ENCODE results near the gene PRKCA.
A peak's percentile ranks its signal among the peaks of the same experiment; 100 is the strongest.

PRKCA gene

DNA sequence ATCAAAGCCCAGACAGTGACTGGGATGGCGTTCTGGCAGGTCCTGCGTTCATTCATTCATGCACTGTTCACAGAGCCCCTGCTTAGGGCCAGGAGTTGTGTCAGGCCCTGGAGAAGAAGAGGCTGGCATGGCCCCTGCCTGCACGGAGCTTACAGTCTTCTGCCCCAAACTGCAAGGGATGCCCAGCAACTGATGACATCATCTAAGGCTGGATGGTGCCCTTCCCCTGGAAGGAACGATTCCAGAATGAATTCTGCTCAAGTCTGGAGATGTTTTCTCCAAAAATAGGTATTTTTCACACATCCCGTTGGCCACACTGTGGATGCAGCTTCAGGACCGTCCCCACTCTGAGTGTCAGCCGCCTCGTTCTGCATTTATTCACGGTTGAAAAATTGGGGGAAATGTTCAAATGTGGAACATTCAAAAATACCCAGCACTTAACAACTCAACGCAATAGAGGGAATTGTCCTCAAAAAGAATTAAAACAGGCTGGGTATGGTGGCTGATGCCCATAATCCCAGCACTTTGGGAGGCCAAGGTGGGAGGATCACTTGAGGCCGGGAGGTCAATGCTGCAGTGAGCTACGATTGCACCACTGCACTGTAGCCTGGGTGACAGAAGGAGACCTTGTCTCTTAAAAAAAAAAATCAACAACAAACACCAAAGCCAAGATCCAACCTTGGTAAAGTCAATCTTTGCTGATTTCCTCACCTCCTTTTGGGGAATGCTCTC is 508.7 kb downstream of the PRKCA start:
- Mint-ChIP-seq H3K27me3 (ENCODE audit: low read depth) (peaks cover 4% of the 10 kb centered on the region), H3K4me1 (ENCODE audit: low read depth) (peaks cover 6% of the 10 kb centered on the region), H3K27ac (no peak overlapping the region), H3K36me3 (ENCODE audit: low read depth) (peaks cover 5% of the 10 kb centered on the region), H3K4me3 (no peak overlapping the region), H3K9me3 (no peaks in the 10 kb centered on the region)

DNA sequence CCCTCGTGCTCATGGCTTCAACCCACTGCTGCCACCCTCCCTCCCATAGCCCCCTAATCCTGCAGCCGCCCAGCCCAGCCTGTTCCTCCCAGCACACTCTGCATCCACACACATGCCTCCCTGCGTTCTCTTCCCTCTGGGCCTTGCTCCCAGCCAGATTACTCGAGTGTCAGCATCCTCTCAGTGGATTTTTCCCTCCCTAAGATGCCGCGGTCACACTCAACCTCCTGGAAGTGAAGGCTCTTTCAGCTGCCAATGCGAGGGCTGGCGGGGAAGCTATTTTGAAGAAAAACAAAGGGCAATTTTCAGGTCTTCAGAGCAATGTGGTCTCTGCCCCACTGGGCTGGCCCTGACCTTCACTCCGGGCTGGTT is 509.3 kb downstream of the PRKCA start:
- Mint-ChIP-seq H3K9me3 (no peaks in the 10 kb centered on the region), H3K27me3 (ENCODE audit: low read depth) (peaks cover 4% of the 10 kb centered on the region), H3K36me3 (ENCODE audit: low read depth) (peaks cover 2% of the 10 kb centered on the region), H3K4me1 (ENCODE audit: low read depth) (peaks cover 6% of the 10 kb centered on the region), H3K4me3 (no peak overlapping the region), H3K27ac (no peak overlapping the region)

DNA sequence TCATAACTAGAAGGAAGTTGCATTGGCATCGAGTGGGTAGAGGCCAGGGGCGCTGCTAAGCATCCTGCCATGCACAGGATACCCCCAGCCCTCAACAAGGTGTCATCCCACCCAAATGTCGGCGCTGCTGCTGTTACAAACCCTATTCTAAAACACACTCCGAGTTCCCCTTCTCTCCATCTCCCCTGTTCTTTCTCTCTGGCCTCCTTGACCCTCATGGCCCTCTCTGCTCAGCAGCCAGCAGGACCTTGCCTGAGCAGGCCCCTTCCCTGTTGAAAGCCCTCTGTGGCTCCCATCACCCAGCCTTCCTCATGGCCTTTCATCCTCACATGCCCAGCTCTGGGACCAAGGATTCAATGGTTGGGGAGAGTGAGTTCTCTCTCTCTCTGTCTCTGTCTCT is 510.2 kb downstream of the PRKCA start:
- Mint-ChIP-seq H3K27me3 (ENCODE audit: low read depth) (peaks cover 4% of the 10 kb centered on the region), H3K9me3 (peaks cover 7% of the 10 kb centered on the region), H3K4me3 (no peak overlapping the region), H3K27ac (peak overlapping the region; percentile 65), H3K36me3 (ENCODE audit: low read depth) (peaks cover under 1% of the 10 kb centered on the region), H3K4me1 (ENCODE audit: low read depth) (peaks cover 3% of the 10 kb centered on the region)

DNA sequence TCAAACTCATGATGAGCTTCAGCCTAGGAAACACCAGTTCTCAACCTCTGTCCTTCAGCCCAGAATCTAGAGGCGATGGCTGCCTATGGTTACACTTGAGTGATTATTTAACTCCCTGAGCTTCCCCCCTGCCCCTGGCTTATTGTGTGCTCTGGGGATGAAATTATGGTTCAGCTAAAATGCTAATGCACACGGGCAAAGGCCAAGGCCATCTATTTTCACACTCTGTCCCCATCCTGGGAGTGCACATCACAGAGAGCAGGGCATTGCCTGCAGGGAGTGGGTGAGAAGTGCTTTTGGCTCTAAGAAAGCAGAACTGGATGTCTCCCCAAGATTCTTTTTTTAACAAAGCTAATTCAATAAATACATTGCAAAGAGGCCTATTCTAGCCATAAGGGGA is 510.9 kb downstream of the PRKCA start:
- H3K27ac Mint-ChIP-seq, result no peak overlapping the region
- H3K4me3 Mint-ChIP-seq, result no peak overlapping the region
- no peaks in the 10 kb centered on the region for H3K36me3 Mint-ChIP-seq (ENCODE audit: low read depth)
- H3K27me3 Mint-ChIP-seq (ENCODE audit: low read depth), result peaks cover 4% of the 10 kb centered on the region
- peaks cover 11% of the 10 kb centered on the region for H3K9me3 Mint-ChIP-seq
- no peaks in the 10 kb centered on the region for H3K4me1 Mint-ChIP-seq (ENCODE audit: low read depth)

DNA sequence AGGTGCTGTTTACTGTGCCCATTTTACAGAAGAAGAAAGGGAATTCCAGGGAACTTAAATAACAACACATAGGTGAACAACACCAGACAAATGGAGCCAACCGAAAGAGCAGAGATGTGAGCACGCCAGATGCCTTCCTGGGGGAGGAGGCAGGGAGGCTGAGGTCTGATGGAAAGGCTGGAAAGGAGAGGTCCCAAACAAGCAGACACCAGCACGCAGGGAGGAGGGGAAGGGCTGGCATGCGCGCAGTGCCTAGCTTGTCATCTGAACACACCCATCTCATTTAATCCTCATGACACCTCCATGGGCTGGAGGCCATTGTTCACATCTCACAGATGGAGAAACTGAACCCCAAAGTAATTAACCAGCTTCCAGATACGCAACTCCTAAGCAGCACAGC is 511.6 kb downstream of the PRKCA start:
- no peaks in the 10 kb centered on the region for H3K36me3 Mint-ChIP-seq (ENCODE audit: low read depth)
- H3K4me1 Mint-ChIP-seq (ENCODE audit: low read depth), result no peaks in the 10 kb centered on the region
- no peak overlapping the region for H3K4me3 Mint-ChIP-seq
- peaks cover 12% of the 10 kb centered on the region for H3K9me3 Mint-ChIP-seq
- peaks cover 4% of the 10 kb centered on the region for H3K27me3 Mint-ChIP-seq (ENCODE audit: low read depth)
- H3K27ac Mint-ChIP-seq, result peak overlapping the region; percentile 14

DNA sequence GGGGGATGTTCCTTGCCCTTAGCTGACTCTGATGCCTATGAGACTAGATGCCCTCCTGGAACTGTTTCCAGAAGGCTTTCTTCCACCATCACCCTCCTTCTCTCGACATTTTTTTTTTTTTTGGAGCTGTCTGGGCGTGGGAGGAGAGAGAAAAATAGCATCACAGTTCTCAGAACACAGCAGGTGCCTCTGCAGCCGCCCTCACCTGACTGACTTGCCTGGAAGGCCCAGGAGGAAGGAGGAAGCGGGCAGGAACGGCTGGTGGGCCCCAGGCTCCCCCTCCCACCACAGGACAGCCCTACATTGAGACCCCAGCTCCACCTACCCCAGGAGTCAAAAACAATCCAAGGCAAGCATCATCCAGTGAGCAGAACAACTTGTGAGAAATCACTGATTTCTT is 512.2 kb downstream of the PRKCA start:
- peaks cover 17% of the 10 kb centered on the region for H3K9me3 Mint-ChIP-seq
- H3K36me3 Mint-ChIP-seq (ENCODE audit: low read depth), result no peaks in the 10 kb centered on the region
- H3K4me1 Mint-ChIP-seq (ENCODE audit: low read depth), result no peaks in the 10 kb centered on the region
- H3K27me3 Mint-ChIP-seq (ENCODE audit: low read depth), result peaks cover 4% of the 10 kb centered on the region
- H3K27ac Mint-ChIP-seq, result no peak overlapping the region
- H3K4me3 Mint-ChIP-seq, result no peak overlapping the region

DNA sequence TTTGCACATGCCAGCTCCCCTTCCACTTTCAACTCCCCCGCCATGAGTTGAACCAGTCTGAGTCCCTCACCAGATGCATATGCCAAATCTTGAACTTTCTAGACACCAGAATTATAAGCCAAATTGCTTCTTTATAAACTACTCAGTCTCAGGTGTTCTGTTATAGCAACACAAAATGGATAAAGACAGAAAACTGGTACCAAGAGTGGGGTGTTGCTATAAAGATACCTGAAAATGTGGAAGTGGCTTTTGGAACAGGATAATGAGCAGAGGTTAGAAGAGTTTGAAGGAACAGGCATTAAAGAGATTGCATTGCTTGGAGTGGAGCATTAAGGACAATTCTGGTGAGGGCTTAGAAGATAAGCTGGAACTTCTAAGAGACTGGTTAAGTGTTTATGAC is 515.3 kb downstream of the PRKCA start:
- Mint-ChIP-seq H3K4me3 (no peak overlapping the region), H3K4me1 (ENCODE audit: low read depth) (no peaks in the 10 kb centered on the region), H3K9me3 (peaks cover 17% of the 10 kb centered on the region), H3K27me3 (ENCODE audit: low read depth) (peaks cover 4% of the 10 kb centered on the region), H3K27ac (no peak overlapping the region), H3K36me3 (ENCODE audit: low read depth) (no peaks in the 10 kb centered on the region)

DNA sequence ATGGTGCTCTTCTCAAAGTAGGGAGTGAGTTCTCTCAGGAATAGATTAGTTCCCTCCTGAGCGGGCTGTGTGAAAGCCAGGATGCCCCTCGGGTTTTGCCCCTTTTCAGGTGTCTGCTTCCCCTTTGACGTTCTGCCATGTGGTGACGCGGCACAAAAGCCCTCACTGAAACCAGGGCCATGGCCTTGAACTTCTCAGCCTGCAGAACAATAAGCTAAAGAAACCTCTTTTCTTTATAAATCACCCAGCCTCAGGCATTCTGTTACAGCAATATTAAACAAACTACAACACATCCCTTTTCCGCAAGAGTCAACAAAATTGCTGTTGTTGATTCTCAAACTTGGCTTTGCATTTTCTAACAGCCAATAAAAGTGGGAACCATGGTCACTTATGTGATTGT is 517.1 kb downstream of the PRKCA start:
- Mint-ChIP-seq H3K9me3 (peaks cover 17% of the 10 kb centered on the region), H3K27me3 (ENCODE audit: low read depth) (no peaks in the 10 kb centered on the region), H3K27ac (no peak overlapping the region), H3K36me3 (ENCODE audit: low read depth) (no peaks in the 10 kb centered on the region), H3K4me1 (ENCODE audit: low read depth) (no peaks in the 10 kb centered on the region), H3K4me3 (no peak overlapping the region)

DNA sequence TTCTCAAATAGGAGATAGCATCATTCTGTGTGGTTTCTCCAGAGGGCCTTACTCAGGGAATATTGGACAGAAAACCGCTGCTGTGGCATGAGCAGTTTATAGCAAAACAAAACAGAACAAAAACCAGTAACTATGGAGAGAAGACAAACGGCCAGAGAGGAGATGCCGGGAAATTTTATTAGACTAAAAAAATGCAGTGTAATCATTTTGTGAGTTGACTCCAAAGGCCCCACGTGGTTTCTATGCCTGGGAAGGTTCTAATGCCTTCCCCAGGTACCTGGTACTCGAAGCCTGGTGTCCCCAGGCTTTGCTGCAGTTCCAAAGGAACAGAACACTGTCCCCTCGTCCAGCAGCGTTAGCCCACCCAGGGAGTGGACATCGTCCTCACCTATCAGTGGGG is 519.6 kb downstream of the PRKCA start:
- Mint-ChIP-seq H3K27ac (no peak overlapping the region), H3K9me3 (peaks cover 14% of the 10 kb centered on the region), H3K4me1 (ENCODE audit: low read depth) (no peaks in the 10 kb centered on the region), H3K36me3 (ENCODE audit: low read depth) (no peaks in the 10 kb centered on the region), H3K4me3 (no peak overlapping the region), H3K27me3 (ENCODE audit: low read depth) (no peaks in the 10 kb centered on the region)

DNA sequence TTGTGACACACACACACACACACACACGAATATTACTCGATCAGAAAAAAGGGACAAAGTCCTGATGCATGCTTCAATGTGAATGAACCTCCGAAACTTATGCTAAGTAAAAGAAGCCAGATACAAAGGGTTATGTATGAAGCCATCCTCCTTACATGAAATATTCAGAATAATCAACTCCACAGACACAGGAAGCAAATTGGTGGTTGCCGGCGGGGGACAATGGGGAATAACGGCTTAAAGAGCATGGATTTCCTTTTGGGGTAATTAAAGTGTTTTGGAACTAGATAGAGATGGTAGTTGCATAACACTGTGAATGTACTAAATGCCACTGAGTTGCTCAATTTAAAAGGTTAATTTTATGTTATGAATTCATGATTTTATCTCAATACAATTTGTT is 524.4 kb downstream of the PRKCA start:
- Mint-ChIP-seq H3K4me1 (ENCODE audit: low read depth) (peaks cover 7% of the 10 kb centered on the region), H3K27ac (no peak overlapping the region), H3K36me3 (ENCODE audit: low read depth) (no peaks in the 10 kb centered on the region), H3K27me3 (ENCODE audit: low read depth) (peaks cover 23% of the 10 kb centered on the region), H3K9me3 (no peaks in the 10 kb centered on the region), H3K4me3 (no peak overlapping the region)

DNA sequence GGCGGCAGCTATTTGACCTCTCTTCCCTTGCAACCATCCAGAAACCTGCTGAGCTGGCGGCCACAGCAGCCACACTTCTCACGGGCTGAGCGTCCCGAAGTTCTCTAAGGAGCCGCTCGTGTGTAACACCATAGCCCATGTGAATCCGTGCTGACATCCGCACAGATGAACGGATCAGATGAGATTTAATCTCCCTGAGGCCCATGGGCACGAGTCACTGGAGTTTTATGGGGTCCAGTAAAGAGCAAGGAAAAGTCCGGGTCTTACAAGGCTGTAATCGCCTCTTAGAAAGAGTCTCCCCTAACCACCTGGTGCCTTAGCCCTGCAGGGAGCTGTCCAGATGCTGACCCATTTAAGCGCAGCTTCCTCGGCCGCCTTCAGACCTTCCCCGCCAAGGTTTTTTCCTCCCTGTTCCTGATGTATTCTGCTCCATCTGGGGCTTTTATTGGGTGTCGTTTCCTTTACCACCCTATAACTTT is 527.0 kb downstream of the PRKCA start:
- Mint-ChIP-seq H3K27me3 (ENCODE audit: low read depth) (peaks cover 38% of the 10 kb centered on the region), H3K36me3 (ENCODE audit: low read depth) (no peaks in the 10 kb centered on the region), H3K27ac (no peak overlapping the region), H3K4me3 (no peak overlapping the region), H3K4me1 (ENCODE audit: low read depth) (peaks cover 7% of the 10 kb centered on the region), H3K9me3 (no peaks in the 10 kb centered on the region)

DNA sequence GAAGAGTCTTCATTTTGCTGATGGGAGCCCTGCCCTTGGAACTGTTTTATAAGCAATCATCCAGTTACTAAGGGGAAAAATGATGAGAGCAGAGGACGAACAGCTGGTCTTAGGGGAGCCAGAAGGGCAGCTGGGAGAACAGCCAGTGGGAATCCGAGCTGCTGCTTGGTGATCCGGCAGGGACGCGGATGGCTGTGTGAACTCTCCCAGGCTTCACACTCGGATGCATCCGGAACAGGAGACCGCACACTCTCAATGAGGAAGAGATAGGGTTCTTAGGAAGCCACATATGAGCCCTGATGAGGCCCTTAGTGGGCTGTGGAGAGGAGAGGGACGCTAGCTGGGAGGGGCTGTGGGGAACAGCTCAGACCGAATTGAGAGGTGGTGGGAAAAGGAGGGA is 527.5 kb downstream of the PRKCA start:
- H3K4me1 Mint-ChIP-seq (ENCODE audit: low read depth), result peaks cover 7% of the 10 kb centered on the region
- H3K27me3 Mint-ChIP-seq (ENCODE audit: low read depth), result peaks cover 41% of the 10 kb centered on the region
- no peaks in the 10 kb centered on the region for H3K36me3 Mint-ChIP-seq (ENCODE audit: low read depth)
- H3K27ac Mint-ChIP-seq, result no peak overlapping the region
- no peaks in the 10 kb centered on the region for H3K9me3 Mint-ChIP-seq
- no peak overlapping the region for H3K4me3 Mint-ChIP-seq

DNA sequence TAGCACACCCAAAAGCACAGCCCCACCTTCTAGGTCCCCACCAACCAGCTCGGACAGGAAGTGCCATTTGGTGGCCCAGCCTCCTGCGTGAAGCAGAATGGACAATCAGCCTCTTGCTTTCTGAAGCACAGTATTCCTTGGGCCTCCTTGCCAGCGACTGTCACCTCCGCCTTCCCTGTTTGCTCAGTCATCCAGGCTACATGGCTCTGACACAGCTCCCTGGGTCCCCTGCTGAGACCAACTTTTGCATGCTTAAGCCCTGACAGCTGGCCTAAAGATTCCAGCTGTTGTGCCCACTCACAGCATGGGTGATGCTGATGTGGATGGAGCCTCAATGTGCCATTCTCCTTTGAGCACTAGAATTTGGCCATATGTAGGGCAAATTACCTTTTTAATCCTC is 528.0 kb downstream of the PRKCA start:
- no peak overlapping the region for H3K4me3 Mint-ChIP-seq
- no peaks in the 10 kb centered on the region for H3K9me3 Mint-ChIP-seq
- H3K27me3 Mint-ChIP-seq (ENCODE audit: low read depth), result peaks cover 41% of the 10 kb centered on the region
- H3K27ac Mint-ChIP-seq, result no peak overlapping the region
- H3K4me1 Mint-ChIP-seq (ENCODE audit: low read depth), result peaks cover 7% of the 10 kb centered on the region
- no peaks in the 10 kb centered on the region for H3K36me3 Mint-ChIP-seq (ENCODE audit: low read depth)

DNA sequence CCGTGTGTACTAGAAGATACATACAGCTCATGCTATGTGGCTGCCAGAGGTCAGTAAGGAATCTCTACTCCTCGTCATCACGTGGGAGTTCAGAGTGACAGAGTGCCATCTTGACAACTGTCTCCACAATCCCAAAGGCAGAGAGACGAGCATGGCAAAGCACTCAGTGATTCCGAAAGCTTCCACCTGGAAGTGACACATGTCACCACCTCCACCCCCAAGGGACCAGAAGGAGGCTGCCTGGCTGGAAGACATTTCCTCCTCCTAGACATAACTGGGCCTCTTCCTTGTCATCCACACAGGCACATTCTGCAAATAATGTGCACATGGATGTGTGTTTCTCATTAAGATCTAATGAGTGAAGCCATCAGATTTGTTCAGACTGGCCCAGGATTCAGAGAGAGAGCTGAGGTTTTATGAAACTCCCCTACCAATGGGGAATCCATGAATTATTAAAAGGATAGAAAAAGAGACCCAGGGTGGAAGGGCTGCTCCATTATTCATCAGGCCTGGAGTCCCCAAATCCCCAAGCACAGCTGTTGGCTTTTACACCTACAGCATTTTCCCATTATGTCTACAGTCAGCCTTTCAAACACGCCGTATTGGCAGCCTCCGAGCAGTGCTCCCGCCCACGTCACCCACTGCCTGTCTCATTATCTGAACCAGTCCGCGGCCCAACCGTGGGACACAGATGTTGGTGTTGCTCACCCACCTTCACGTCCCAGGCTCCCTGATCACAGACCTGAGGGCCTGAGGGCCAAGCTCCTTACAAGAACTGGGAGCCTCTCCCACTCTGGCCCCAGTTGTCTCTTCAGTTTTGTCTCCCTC is 529.2 kb downstream of the PRKCA start:
- H3K4me1 Mint-ChIP-seq (ENCODE audit: low read depth), result peaks cover 7% of the 10 kb centered on the region
- peaks cover 52% of the 10 kb centered on the region for H3K27me3 Mint-ChIP-seq (ENCODE audit: low read depth)
- H3K4me3 Mint-ChIP-seq, result no peak overlapping the region
- H3K9me3 Mint-ChIP-seq, result no peaks in the 10 kb centered on the region
- no peak overlapping the region for H3K27ac Mint-ChIP-seq
- no peaks in the 10 kb centered on the region for H3K36me3 Mint-ChIP-seq (ENCODE audit: low read depth)

DNA sequence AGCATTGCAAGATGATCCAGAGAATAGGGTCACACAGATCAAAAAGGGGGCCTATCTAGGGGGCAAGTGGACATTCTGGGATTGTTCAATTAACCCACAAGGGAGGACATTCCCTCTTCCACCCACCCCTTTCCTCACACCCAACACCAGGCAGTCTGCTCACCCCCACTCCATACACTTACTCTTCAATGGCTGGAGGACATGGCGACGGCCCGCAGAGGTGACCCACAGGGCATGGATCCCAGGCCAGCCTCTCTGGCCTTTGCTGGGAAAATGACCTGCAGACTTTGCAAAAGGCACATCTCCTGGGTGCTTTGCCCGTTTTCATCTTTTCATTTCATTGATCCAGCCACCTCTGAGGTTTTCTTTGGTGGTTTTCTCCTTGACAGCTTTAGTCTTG is 530.8 kb downstream of the PRKCA start:
- Mint-ChIP-seq H3K27me3 (ENCODE audit: low read depth) (peaks cover 57% of the 10 kb centered on the region), H3K4me1 (ENCODE audit: low read depth) (peaks cover 7% of the 10 kb centered on the region), H3K27ac (no peak overlapping the region)

More for the DNA sequence above, 530.8 kb downstream of the PRKCA start:
- no peaks in the 10 kb centered on the region for H3K9me3 Mint-ChIP-seq
- no peaks in the 10 kb centered on the region for H3K36me3 Mint-ChIP-seq (ENCODE audit: low read depth)
- no peak overlapping the region for H3K4me3 Mint-ChIP-seq
